ENCODE results near the gene OS9.
"Not testable (repeated sequence)": the region's sequence is repeated elsewhere in the genome, so short reads cannot be mapped to it uniquely, and the experiment has no call there.

The OS9 gene

DNA sequence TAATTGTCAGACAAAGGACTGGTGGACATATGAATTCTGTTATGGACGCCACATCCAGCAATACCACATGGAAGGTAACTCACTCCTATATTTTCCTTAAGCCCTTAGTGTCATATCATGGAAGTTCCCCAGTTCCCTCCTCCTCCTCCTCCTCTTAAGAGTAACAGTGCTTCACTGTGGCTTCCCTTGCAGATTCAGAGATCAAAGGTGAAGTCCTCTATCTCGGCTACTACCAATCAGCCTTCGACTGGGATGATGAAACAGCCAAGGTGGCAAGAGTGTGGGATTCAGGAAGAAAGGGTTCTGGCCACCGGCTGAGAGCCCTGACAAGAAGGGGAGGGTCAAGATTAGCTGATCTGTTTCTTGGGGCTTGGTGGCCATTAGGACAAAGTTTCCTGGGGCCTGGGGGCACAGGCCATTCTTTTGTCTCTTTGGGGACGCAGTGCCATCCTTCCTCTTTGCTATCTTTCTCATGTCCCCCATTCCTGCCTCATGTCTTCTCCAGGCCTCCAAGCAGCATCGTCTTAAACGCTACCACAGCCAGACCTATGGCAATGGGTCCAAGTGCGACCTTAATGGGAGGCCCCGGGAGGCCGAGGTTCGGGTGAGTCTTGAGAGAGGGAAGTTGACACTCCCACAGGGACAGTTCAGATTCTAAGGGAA is 2.0 kb downstream of the OS9 start:
- DNase-seq = no peak

- no peak for DNase-seq
Measured at GRCh38 chr12:57697076-57697475, 3.1 kb downstream of the OS9 start.

DNA sequence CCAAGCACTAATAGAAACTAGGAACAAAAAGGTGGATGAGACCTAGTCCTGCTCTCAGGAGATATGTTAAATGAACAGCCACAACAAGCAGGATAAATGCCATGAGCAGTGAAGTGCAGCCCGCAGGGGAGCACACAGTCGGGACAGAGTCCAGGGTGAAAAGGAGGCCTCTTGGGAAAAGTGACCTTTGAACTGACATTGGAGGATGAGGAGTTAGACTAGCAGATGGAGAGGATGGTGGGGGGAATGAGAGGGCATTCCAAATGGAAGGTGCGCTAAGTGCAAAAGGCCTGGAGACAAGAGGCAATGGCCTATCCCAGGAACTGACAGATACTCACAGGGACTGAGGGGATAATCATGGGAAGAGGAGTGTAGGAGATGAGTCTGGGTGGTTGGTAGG is 4.5 kb downstream of the OS9 start:
- no peak for DNase-seq

DNA sequence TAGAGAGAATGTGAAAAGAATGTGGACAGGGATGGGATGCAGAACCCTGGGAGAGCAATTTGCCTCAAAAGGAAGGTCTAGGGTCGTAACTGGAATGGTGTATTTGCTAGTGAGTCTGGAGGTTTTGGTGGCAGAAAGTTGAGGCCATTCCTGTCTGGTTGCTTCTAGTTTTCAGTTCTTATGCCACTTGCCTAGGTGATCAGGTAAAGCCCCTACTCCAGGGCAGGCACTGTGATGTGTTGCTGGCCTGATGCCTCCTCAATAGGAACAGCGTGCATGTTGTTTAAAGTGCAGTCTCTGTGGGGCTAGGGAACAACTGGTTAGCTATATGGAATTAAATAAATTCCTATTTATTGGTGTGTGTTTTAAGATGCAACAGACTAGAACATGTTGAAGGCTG is 6.4 kb downstream of the OS9 start:
- DNase-seq = no peak

DNA sequence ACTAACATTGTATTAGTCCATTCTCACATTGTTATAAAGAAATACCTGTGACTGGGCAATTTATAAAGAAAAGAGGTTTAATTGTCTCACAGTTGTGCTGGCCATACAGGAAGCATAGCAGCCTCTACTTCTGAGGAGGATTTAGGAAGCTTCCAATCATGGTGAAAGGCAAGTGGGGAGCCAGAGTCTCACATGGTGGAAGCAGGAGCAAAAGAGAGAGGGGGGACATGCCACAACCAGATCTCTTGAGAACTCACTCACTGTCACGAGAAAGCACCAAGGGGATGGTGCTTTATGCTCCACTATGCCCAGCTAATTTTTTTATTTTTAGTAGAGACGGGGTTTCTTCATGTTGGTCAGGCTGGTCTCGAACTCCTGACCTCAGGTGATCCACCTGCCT is 13.3 kb downstream of the OS9 start:
- no peak for DNase-seq

DNA sequence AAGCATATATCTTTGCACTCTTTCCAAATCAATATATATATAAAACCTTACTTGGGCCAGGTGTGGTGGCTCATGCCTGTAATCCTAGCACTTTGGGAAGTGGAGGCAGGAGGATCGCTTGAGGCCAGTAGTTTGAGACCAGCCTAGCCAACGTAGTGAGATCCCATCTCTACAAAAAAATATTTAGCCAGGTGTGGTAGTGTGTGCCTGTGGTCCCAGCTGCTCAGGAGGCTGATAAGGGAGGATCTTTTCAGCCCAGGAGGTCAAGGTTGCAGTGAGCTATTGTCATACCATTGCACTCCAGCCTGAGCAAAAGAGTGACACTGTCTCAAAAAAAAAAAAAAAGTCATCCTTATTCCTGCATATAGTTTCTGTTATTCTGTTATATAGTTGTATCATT is 14.4 kb downstream of the OS9 start:
- no peak for DNase-seq

DNA sequence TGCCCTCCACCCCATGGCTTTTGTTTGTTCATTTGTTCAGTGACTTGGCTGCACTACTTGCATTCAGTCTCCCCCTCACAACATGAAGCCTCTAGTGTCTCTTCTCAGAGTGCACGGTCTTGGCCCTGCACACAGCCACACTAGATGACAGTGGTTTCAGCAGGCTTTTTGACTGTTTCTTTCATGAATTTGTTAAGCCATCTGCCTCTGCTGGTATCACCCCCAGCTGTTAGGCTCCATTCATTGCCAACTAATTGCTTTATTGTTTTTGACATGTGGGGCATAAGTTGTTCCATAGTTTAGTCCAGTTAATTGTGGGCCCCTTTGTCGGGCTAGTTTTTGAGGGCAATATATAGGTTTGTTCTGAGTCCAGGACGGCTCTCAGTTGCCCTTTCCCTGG is 18.8 kb downstream of the OS9 start:
- no peak for DNase-seq

GRCh38 chr12:57713209-57713608 is 19.3 kb downstream of the OS9 start:
- DNase-seq = no peak

GRCh38 chr12:57715036-57715748 is 21.3 kb downstream of the OS9 start:
- DNase-seq = not testable (repeated sequence)

DNA sequence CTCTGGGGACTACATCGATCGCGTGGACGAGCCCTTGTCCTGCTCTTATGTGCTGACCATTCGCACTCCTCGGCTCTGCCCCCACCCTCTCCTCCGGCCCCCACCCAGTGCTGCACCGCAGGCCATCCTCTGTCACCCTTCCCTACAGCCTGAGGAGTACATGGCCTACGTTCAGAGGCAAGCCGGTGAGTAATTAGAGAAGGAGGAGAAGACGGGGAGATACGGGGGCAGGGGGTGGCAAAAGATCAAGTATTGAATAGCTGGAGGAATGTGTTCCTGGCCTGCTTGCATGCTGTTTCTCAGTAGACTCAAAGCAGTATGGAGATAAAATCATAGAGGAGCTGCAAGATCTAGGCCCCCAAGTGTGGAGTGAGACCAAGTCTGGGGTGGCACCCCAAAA is 21.9 kb downstream of the OS9 start:
- no peak for DNase-seq

GRCh38 chr12:57716305-57716704 is 22.4 kb downstream of the OS9 start:
- DNase-seq = no peak

DNA sequence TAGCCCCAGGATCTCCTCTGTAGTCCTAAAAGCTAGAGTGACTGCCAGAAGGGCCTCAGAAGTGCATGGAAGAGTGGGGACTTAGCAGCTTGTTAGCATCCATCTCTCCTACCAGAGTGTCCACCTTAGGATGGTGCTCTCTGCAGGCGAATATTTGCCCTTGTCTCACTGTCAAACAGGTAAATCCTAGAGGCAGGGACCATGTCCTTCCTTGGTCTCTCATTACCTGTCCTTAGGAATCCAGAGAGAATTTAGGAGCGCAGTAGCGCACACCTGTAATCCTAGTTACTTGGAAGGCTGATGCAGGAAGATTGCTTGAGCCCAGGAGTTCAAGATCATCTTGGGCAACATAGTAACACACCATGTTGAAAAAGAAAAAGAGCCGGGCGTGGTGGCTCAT is 23.2 kb downstream of the OS9 start:
- no peak for DNase-seq

DNA sequence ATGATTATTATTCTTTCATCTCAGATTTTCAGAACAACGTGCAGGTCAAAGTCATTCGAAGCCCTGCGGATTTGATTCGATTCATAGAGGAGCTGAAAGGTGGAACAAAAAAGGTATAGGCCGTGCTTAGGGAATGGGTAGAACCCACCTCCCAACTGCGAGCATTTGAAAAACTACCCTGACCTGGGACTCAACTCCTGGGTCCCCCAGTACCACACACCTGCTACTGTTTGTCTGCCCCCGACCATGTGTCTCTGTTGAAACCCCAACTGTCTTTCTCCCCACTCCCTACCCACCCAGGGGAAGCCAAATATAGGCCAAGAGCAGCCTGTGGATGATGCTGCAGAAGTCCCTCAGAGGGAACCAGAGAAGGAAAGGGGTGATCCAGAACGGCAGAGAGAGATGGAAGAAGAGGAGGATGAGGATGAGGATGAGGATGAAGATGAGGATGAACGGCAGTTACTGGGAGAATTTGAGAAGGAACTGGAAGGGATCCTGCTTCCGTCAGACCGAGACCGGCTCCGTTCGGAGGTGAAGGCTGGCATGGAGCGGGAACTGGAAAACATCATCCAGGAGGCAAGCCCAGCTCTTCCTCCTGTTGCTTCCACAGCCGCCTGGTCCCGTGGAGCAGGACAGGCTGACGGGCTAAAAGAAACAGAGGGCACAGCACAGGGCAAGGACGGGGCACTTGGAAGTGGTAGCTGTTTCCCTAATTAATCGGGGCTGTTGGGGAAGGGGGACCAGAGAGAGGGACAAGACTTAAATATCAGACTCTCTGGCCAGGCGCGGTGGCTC is 24.1 kb downstream of the OS9 start:
- DNase-seq = no peak

DNA sequence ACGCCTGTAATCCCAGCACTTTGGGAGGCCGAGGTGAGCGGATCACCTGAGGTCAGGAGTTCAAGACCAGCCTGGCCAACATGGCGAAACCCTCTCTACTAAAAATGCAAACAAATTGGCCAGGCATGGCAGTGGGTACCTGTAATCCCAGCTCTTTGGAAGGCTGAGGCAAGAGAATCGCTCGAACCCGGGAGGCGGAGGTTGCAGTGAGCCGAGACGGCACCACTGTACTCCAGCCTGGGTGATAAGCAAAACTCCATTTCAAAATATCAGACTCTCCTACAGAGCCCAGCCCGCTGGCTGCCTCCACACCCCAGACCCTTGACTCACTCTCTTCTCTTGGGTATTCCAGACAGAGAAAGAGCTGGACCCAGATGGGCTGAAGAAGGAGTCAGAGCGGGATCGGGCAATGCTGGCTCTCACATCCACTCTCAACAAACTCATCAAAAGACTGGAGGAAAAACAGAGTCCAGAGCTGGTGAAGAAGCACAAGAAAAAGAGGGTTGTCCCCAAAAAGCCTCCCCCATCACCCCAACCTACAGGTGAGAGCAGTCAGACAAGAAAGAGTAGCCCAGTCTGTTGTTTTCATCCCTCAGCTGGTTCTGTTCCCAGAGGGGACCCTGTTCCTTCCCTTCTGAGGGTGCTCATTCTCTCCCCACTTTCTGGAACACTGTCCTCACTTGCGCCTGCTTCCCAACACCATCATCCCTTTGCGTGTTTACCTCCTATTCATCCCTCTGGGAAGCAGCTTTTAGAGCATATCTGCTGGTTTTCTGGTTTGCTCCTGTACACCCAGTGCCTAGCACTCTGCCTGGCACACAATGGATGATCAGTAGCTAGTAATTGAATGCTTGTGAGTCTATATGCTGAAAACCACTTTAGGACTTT is 25.0 kb downstream of the OS9 start:
- DNase-seq = no peak

DNA sequence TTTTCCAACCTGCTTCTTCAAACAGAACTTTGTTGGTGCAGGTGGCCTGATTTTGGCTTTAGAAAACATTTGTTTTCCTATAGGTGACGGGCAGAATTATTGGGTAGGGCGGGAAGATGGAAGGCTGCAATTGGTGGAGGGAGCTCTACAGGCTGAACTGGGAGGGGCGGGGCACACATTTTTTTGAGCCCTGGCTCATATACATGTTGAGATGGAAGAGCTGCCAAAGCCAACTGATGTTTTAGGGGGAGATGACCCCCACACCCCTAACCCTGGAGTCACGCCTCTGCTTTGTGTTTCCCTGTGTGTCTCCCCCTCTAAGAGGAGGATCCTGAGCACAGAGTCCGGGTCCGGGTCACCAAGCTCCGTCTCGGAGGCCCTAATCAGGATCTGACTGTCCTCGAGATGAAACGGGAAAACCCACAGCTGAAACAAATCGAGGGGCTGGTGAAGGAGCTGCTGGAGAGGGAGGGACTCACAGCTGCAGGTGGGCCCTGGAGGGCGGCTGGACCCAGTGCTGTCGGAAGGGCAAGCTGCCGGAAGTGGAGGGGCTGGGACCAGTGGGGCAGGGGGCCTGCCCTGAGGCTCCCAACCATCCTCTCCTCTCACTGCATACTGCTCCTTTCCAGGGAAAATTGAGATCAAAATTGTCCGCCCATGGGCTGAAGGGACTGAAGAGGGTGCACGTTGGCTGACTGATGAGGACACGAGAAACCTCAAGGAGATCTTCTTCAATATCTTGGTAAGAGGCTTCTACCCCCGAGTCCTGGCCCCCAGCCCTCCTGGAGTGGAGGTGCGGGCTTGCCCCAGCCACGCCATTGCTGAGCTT is 26.1 kb downstream of the OS9 start:
- no peak for DNase-seq

GRCh38 chr12:57720606-57721595 is 27.0 kb downstream of the OS9 start:
- no peak for DNase-seq

DNA sequence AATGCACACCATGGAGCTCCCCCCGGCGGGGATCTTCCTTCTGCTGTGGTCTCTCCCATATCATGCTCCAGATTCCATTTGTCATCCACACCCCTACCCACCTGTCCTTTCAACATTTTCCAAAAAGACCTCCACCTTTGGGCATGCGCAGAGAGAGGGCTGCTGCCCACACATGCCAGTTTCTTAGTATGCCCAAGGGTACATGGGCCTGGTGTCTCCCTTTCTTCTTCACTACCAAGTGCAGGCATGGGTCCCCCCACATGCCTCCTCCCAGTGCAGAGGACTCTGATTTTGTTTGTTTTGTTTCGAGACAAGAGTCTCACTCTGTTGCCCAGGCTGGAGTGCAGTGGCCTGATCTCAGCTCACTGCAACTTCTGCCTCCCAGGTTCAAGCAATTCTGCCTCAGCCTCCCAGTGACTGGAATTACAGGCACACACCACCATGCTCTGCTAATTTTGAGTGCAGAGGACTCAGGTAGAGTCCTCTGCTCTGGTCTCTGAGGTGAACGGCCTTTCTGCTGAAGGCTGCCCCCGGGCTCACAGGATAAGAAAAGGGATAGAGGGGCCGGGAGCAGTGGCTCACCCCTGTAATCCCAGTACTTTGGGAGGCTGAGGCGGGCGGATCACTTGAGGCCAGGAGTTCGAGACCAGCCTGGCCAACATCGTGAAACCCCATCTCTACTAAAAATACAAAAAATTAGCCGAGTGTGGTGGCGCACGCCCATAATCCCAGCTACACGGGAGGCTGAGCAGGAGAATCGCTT is 28.1 kb downstream of the OS9 start:
- DNase-seq = not testable (repeated sequence)

DNA sequence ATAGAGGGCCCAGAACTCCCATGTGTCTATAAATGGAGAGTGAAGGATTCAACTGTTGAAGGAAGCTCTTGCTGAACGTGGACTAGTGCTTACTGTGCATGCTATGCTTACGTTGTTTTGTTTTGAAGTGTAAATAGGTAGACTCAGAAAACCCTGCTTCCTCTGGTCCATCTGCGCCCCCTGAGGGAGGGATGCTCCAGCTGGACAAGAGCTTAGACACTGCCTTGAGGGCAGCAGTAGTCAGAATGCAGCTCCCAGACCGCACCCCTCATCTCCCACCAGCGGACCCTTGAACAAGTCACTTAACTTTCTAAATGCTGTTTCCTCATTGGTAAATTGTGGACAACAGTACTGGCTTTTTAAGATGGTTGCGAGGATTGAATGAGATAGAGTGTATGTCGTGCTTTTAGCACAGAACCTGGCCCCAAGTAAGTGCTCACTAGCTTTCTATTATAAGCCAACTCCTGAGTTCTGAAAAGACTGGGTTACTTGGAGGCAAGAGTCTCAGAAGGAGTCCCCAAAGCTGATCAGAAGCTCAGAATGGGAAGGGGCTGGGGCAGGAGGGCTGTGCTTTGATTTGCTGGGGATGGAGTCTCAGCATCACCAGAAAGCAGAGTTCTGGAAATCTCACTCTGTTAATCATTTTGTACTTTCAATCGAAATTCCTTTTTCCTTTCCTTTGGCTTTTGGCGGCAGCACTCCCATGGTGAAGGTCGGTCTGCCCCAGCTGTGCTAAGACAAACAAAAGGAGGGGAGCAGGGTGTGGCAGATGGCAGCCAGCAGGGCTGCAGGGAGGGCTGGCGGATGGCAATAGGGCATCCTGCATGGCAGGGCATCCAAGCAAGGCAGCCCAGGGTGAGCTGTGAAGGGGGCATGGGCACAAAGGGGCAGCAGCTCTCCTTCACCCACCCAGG is 29.0 kb downstream of the OS9 start:
- DNase-seq = no peak

GRCh38 chr12:57723630-57723962 is 29.7 kb downstream of the OS9 start:
- DNase-seq = no peak
